HCT116 (cell line): ENCODE results near the gene ZBTB20. TPM values are rescaled to one million over a fixed set of nuclear protein-coding genes. Genes with fewer than 3 reads are reported as not detected.

Experiments
- ATAC-seq: fragments of 200-7000 bp; cut with Tn5 transposase; 2 replicates; pipeline ENCODE4 v1.9.1; 2020; ENCODE audit warnings: mild to moderate bottlenecking, moderate library complexity
- BruUV-seq: library from RNA; stranded (reverse); fragments of 400-500 nt; replicated peaks from 2 replicates; lab custom pipeline; 2021; lab: Mats Ljungman, UMichigan
- CTCF ChIA-PET: fragments of 300-600 bp; sonication (Branson Sonifier 250); formaldehyde crosslinking; loops from one replicate; lab custom pipeline; 2021; ENCODE audit warnings: antibody characterized with exemption; lab: Charles Lee
- POLR2A ChIA-PET: fragments of 300-600, 350-600 bp; sonication (Branson Sonifier 250); formaldehyde crosslinking; loops from one replicate; lab custom pipeline; 2021; ENCODE audit warnings: antibody characterized with exemption; lab: Charles Lee
- RAD21 ChIA-PET, 2 experiments: fragments of 300-600 bp; sonication (Branson Sonifier 250); formaldehyde crosslinking; loops; one replicate each; lab custom pipeline; 2023; ENCODE audit warnings: low total read pairs in 2 of 2; ENCODE audit not compliant: uncharacterized antibody in 2 of 2, unreplicated experiment in 2 of 2, low non-redundant PET in 1 of 2; lab: Charles Lee
- DNase-seq: peaks from one replicate; pipeline ENCODE4 v3.0.0-alpha.2; 2010; ENCODE audit warnings: low read depth, low spot score
- H2AFZ ChIP-seq: fragments of 200-600 bp; shearing (Covaris generic), sonication (generic); 2 replicates; pipeline ENCODE4 v1.6.1; 2017; ENCODE audit warnings: low read depth, mixed run types, mixed read lengths, antibody characterized with exemption, low read length; ENCODE audit not compliant: poor library complexity, severe bottlenecking
- H3K27ac ChIP-seq: 2 replicates; pipeline ENCODE4 v1.5.1; 2012; ENCODE audit warnings: low read depth, low read length
- H3K27me3 ChIP-seq: fragments of 200-600 bp; sonication (generic); 2 replicates; pipeline ENCODE4 v1.6.1; 2016; ENCODE audit warnings: mixed run types, low read length, mixed read lengths; ENCODE audit not compliant: insufficient read depth
- H3K36me3 ChIP-seq, 2 experiments: fragments of 200-500 bp in 1 of 2; fragments of 200-600 bp in 1 of 2; sonication (Bioruptor generic) in 1 of 2; sonication (generic) in 1 of 2; 2 replicates each; pipeline versions ENCODE4 v1.5.1 to v1.6.1; 2014 to 2016; ENCODE audit warnings: low read length in 2 of 2, inconsistent platforms in 1 of 2, mixed read lengths in 1 of 2, mixed run types in 1 of 2; ENCODE audit not compliant: insufficient read depth in 2 of 2, control insufficient read depth in 1 of 2
- H3K4me1 ChIP-seq, 2 experiments: fragments of 200-600 bp in 1 of 2; sonication (generic) in 1 of 2; 2 replicates each; pipeline versions ENCODE4 v1.5.1 to v1.6.1; 2012 to 2017; ENCODE audit warnings: low read length in 2 of 2, inconsistent platforms in 1 of 2, mild to moderate bottlenecking in 1 of 2, mixed read lengths in 1 of 2, mixed run types in 1 of 2, moderate library complexity in 1 of 2; ENCODE audit not compliant: insufficient read depth in 2 of 2, control insufficient read depth in 1 of 2
- H3K4me2 ChIP-seq: fragments of 200-600 bp; sonication (generic); 2 replicates; pipeline ENCODE4 v1.6.1; 2017; ENCODE audit warnings: mixed run types, low read length, mixed read lengths
- H3K4me3 ChIP-seq, 2 experiments: fragments of 200-600 bp in 1 of 2; sonication (generic) in 1 of 2; replicated peaks in 1 of 2; 2 replicates each; pipeline ENCODE4 v1.5.1; 2011 to 2016; ENCODE audit warnings: low read length in 2 of 2, control low read depth in 1 of 2, low read depth in 1 of 2, mild to moderate bottlenecking in 1 of 2, mixed read lengths in 1 of 2, mixed run types in 1 of 2
- H3K79me2 ChIP-seq: fragments of 200-600 bp; sonication (generic); 2 replicates; pipeline ENCODE4 v1.6.1; 2017; ENCODE audit warnings: mild to moderate bottlenecking, mixed run types, low read length, moderate library complexity, mixed read lengths; ENCODE audit not compliant: insufficient read depth
- H3K9ac ChIP-seq: fragments of 200-600 bp; sonication (generic); 2 replicates; pipeline ENCODE4 v1.6.1; 2016; ENCODE audit warnings: low read length, mixed read lengths
- H3K9me2 ChIP-seq: fragments of 200-600 bp; sonication (generic), shearing (Covaris generic); 2 replicates; pipeline ENCODE4 v1.6.1; 2017; ENCODE audit warnings: mixed run types, mild to moderate bottlenecking, moderate library complexity; ENCODE audit not compliant: insufficient read depth
- H3K9me3 ChIP-seq, 2 experiments: fragments of 200-500 bp in 1 of 2; fragments of 200-600 bp in 1 of 2; sonication (Bioruptor generic) in 1 of 2; sonication (generic) in 1 of 2; 2 replicates each; pipeline ENCODE4 v1.6.1; 2014 to 2017; ENCODE audit warnings: low read length in 2 of 2, mixed read lengths in 2 of 2, inconsistent platforms in 1 of 2, low read depth in 1 of 2, mild to moderate bottlenecking in 1 of 2, mixed run types in 1 of 2, moderate library complexity in 1 of 2; ENCODE audit not compliant: control insufficient read depth in 1 of 2, insufficient read depth in 1 of 2
- H4K20me1 ChIP-seq: fragments of 200-600 bp; sonication (generic), shearing (Covaris generic); 2 replicates; pipeline ENCODE4 v1.6.1; 2017; ENCODE audit warnings: mixed run types, mild to moderate bottlenecking, moderate library complexity; ENCODE audit not compliant: insufficient read depth
- ATF3 ChIP-seq: IDR thresholded peaks from 2 replicates; pipeline ENCODE4 v1.6.1; 2012
- CBX3 ChIP-seq: IDR thresholded peaks from 2 replicates; pipeline ENCODE4 v1.6.1; 2012; ENCODE audit warnings: low read depth
- CTCF ChIP-seq, 3 experiments: fragments of 200-600 bp in 1 of 3; sonication (generic) in 1 of 3; IDR thresholded peaks in 2 of 3; conservative IDR thresholded peaks in 1 of 3; 2 replicates each; pipeline ENCODE4 v1.5.1; 2012 to 2017; ENCODE audit warnings: low read depth in 2 of 3, low read length in 2 of 3, antibody characterized with exemption in 1 of 3, borderline replicate concordance in 1 of 3, control low read depth in 1 of 3, mild to moderate bottlenecking in 1 of 3, mixed read lengths in 1 of 3, mixed run types in 1 of 3, moderate library complexity in 1 of 3; ENCODE audit not compliant: insufficient read depth in 1 of 3
- ELF1 ChIP-seq: IDR thresholded peaks from 2 replicates; pipeline ENCODE4 v1.6.1; 2012; ENCODE audit warnings: low read depth, borderline replicate concordance
- JUND ChIP-seq: IDR thresholded peaks from 2 replicates; pipeline ENCODE4 v1.6.1; 2012
- POLR2AphosphoS5 ChIP-seq: IDR thresholded peaks from 2 replicates; pipeline ENCODE4 v1.6.1; 2011; ENCODE audit warnings: mild to moderate bottlenecking, low read depth, low read length, moderate library complexity
- SP1 ChIP-seq: IDR thresholded peaks from 2 replicates; pipeline ENCODE4 v1.6.1; 2012; ENCODE audit warnings: low read depth
- SRF ChIP-seq: IDR thresholded peaks from 2 replicates; pipeline ENCODE4 v1.6.1; 2012; ENCODE audit warnings: low read depth
- YY1 ChIP-seq: IDR thresholded peaks from 2 replicates; pipeline ENCODE4 v1.6.1; 2011; ENCODE audit warnings: low read length, low read depth, moderate library complexity, mild to moderate bottlenecking; ENCODE audit not compliant: insufficient replicate concordance; ENCODE audit errors: extremely low read depth
- ZFX ChIP-seq: fragments of 450-650 bp; IDR thresholded peaks from 2 replicates; pipeline ENCODE4 v1.6.1; 2017
- intact Hi-C: fragments of 100-400 bp; cut with micrococcal nuclease; formaldehyde crosslinking; loops from 2 replicates; pipeline ENCODE4 v1.10.0; 2022
- total RNA-seq: library from RNA; stranded (reverse); gene quantifications from one replicate; pipeline ENCODE4 v1.2.1, GENCODE V29; 2021; ENCODE audit not compliant: unreplicated experiment

Gene ZBTB20
- total RNA-seq, 1 experiment from 2014 or later: 42.1 TPM

- POLR2A ChIA-PET: no interaction called here
- no TSS peak for BruUV-seq
- ATAC-seq: no peak
These were observed 282.1 kb downstream of the ZBTB20 start for GRCh38 chr3:114864970-114865369.

More at GRCh38 chr3:114864970-114865369, 282.1 kb downstream of the ZBTB20 start:
- no peaks in the 10 kb centered on the region for H3K79me2 ChIP-seq
- H3K9me3 ChIP-seq: no peaks in the 10 kb centered on the region
- H3K36me3 ChIP-seq: no peaks in the 10 kb centered on the region
- no peaks in the 10 kb centered on the region for H3K27me3 ChIP-seq
- no peak for DNase-seq
- no peak overlapping the region for H3K9ac ChIP-seq
- H3K4me3 ChIP-seq: no peak overlapping the region
- no peak for TF ChIP-seq JUND
- TF ChIP-seq POLR2AphosphoS5: no peak
- TF ChIP-seq YY1: no peak
- TF ChIP-seq CBX3: no peak
- TF ChIP-seq CTCF (IDR thresholded peaks at IDR 0.05 in 2 of 3, conservative IDR thresholded peaks at IDR 0.05 in 1 of 3; ENCODE audit: borderline replicate concordance in 1 of 3, insufficient read depth in 1 of 3, low read depth in 2 of 3, low read length in 2 of 3): no peak
- TF ChIP-seq ZFX: no peak
- no peak for TF ChIP-seq ATF3
- TF ChIP-seq SRF: no peak
- TF ChIP-seq ELF1: no peak
- TF ChIP-seq SP1: no peak
- H4K20me1 ChIP-seq: no peaks in the 10 kb centered on the region
- intact Hi-C loops: no loop called here
- H3K4me1 ChIP-seq: peaks cover 5 to 16% of the 10 kb centered on the region in 2 experiments
- CTCF ChIA-PET: no interaction called here
- H3K27ac ChIP-seq: no peak overlapping the region
- no peak overlapping the region for H3K4me2 ChIP-seq
- RAD21 ChIA-PET: no interaction called here
- H3K9me2 ChIP-seq: no peaks in the 10 kb centered on the region
- H2AFZ ChIP-seq: no peak overlapping the region
